HepG2 (cell line): Measurements from ENCODE around the gene LASP1. TPM values are rescaled to one million over a fixed set of nuclear protein-coding genes. Genes with fewer than 3 reads are reported as not detected.
A peak's percentile ranks its signal among the peaks of the same experiment; 100 is the strongest.

Source experiments
- CREB1 ChIP-seq, 2 experiments: fragments of 450-650 bp in 1 of 2; IDR thresholded peaks; 2 replicates each; pipeline ENCODE4 v1.6.1; 2016 to 2017; ENCODE audit warnings: control low read depth in 1 of 2, mild to moderate bottlenecking in 1 of 2, missing compliant biosample characterization in 1 of 2, missing genetic modification characterization in 1 of 2
- FOSL2 ChIP-seq: sonication (generic); formaldehyde crosslinking; IDR thresholded peaks from 2 replicates; pipeline ENCODE4 v1.4.0; 2020; ENCODE audit warnings: missing genetic modification reagents
- GZF1 ChIP-seq: sonication (generic); formaldehyde crosslinking; IDR thresholded peaks from 2 replicates; pipeline ENCODE4 v1.5.1; 2020; ENCODE audit warnings: mild to moderate bottlenecking, missing genetic modification reagents
- HDAC2 ChIP-seq: sonication (generic); formaldehyde crosslinking; IDR thresholded peaks from 2 replicates; pipeline ENCODE4 v1.4.0; 2020; ENCODE audit warnings: missing genetic modification reagents
- MAFF ChIP-seq: IDR thresholded peaks from 2 replicates; pipeline ENCODE4 v1.6.1; 2011; ENCODE audit warnings: low read depth, low read length, improper control_type of control experiment
- NCOR1 ChIP-seq: fragments of 200-600 bp; sonication (generic); IDR thresholded peaks from 2 replicates; pipeline ENCODE4 v1.7.0; 2017; ENCODE audit warnings: antibody characterized with exemption, low read length, borderline replicate concordance
- PHF20 ChIP-seq: sonication (generic); formaldehyde crosslinking; IDR thresholded peaks from 2 replicates; pipeline ENCODE4 v1.5.0; 2020; ENCODE audit warnings: mild to moderate bottlenecking, missing genetic modification reagents
- POLR2AphosphoS2 ChIP-seq: IDR thresholded peaks from 2 replicates; pipeline ENCODE4 v1.6.1; 2011; ENCODE audit warnings: low read depth, low read length, improper control_type of control experiment
- PRPF4 ChIP-seq: fragments of 200-400 bp; formaldehyde crosslinking; IDR thresholded peaks from 2 replicates; pipeline ENCODE4 v1.6.1; 2016; ENCODE audit warnings: low read length, low read depth; ENCODE audit not compliant: poor library complexity, severe bottlenecking
- SIN3A ChIP-seq: IDR thresholded peaks from 2 replicates; pipeline ENCODE4 v1.6.1; 2011; ENCODE audit warnings: low read depth, mild to moderate bottlenecking, control low read depth, low read length, borderline replicate concordance
- SIX1 ChIP-seq: sonication (generic); formaldehyde crosslinking; IDR thresholded peaks from 2 replicates; pipeline ENCODE4 v1.4.0; 2020; ENCODE audit warnings: missing genetic modification reagents, borderline replicate concordance
- SOX5 ChIP-seq: IDR thresholded peaks from 2 replicates; pipeline ENCODE4 v1.6.1; 2016; ENCODE audit warnings: borderline replicate concordance
- TCF7L2 ChIP-seq: IDR thresholded peaks from 2 replicates; pipeline ENCODE4 v1.6.1; 2011; ENCODE audit warnings: mild to moderate bottlenecking, low read depth, low read length, moderate library complexity
- U2AF1 ChIP-seq: fragments of 200-400 bp; formaldehyde crosslinking; optimal IDR thresholded peaks from 2 replicates; pipeline ENCODE3; 2017; ENCODE audit warnings: mild to moderate bottlenecking, low read depth, low read length
- XRCC5 ChIP-seq: fragments of 200-400 bp; formaldehyde crosslinking; optimal IDR thresholded peaks from 2 replicates; pipeline ENCODE3; 2017; ENCODE audit warnings: mild to moderate bottlenecking, low read length
- ZFP90 ChIP-seq: sonication (generic); formaldehyde crosslinking; IDR thresholded peaks from 2 replicates; pipeline ENCODE4 v1.8.0; 2022; ENCODE audit warnings: missing genetic modification reagents, mild to moderate bottlenecking, inconsistent platforms, borderline replicate concordance
- ZNF543 ChIP-seq: sonication (generic); formaldehyde crosslinking; IDR thresholded peaks from 2 replicates; pipeline ENCODE4 v1.4.0; 2020; ENCODE audit warnings: mild to moderate bottlenecking, missing genetic modification reagents
- ZNF766 ChIP-seq: sonication (generic); formaldehyde crosslinking; IDR thresholded peaks from 2 replicates; pipeline ENCODE4 v1.5.0; 2020; ENCODE audit warnings: missing genetic modification reagents, borderline replicate concordance
- ZNF850 ChIP-seq: sonication (generic); formaldehyde crosslinking; conservative IDR thresholded peaks from 2 replicates; pipeline ENCODE4 v1.9.0; 2021; ENCODE audit warnings: mild to moderate bottlenecking, missing genetic modification reagents
- polyA plus RNA-seq, 8 experiments: library from polyadenylated mRNA; depleted of rRNA in 3 of 8; stranded (reverse) in 7 of 8; unstranded in 1 of 8; fragments of >200 nt; fragmentation: Illumina TruSeq in 4 of 8; extraction: Trizol in 4 of 8; gene quantifications; 2 replicates each; pipeline versions ENCODE4 v1.2.1 to v1.2.3, GENCODE V29; 2011 to 2016; ENCODE audit warnings: low read depth in 4 of 8, missing spikeins in 1 of 8, mixed read lengths in 1 of 8; ENCODE audit not compliant: insufficient read depth in 1 of 8
- total RNA-seq, 5 experiments: library from RNA; depleted of rRNA; stranded (reverse); fragments of >200 nt; fragmentation: Illumina TruSeq; extraction: Trizol; gene quantifications; 2 replicates each; pipeline ENCODE4 v1.2.3, GENCODE V29; 2016; ENCODE audit warnings: low read depth in 1 of 5
- TF ChIP-seq, protein P1 (sequence below): sonication (generic); formaldehyde crosslinking; IDR thresholded peaks from 2 replicates; pipeline ENCODE4 v1.4.0; 2020; ENCODE audit warnings: low read depth, missing genetic modification reagents
- TF ChIP-seq, protein P2 (sequence below): sonication (generic); formaldehyde crosslinking; IDR thresholded peaks from 2 replicates; pipeline ENCODE4 v1.4.0; 2020; ENCODE audit warnings: mild to moderate bottlenecking, missing genetic modification reagents
- TF ChIP-seq, protein P3 (sequence below): sonication (generic); formaldehyde crosslinking; IDR thresholded peaks from 2 replicates; pipeline ENCODE4 v1.4.0; 2020; ENCODE audit warnings: missing genetic modification reagents
- TF ChIP-seq, protein P4 (sequence below): sonication (generic); formaldehyde crosslinking; IDR thresholded peaks from 2 replicates; pipeline ENCODE4 v1.5.0; 2020; ENCODE audit warnings: missing genetic modification reagents

LASP1 gene
- total and polyA plus RNA-seq, 2 of the 13 experiments (the other 11 are each of a cell fraction or from before 2014, with no cell fraction given) = 70.1 to 97.0 TPM

DNA sequence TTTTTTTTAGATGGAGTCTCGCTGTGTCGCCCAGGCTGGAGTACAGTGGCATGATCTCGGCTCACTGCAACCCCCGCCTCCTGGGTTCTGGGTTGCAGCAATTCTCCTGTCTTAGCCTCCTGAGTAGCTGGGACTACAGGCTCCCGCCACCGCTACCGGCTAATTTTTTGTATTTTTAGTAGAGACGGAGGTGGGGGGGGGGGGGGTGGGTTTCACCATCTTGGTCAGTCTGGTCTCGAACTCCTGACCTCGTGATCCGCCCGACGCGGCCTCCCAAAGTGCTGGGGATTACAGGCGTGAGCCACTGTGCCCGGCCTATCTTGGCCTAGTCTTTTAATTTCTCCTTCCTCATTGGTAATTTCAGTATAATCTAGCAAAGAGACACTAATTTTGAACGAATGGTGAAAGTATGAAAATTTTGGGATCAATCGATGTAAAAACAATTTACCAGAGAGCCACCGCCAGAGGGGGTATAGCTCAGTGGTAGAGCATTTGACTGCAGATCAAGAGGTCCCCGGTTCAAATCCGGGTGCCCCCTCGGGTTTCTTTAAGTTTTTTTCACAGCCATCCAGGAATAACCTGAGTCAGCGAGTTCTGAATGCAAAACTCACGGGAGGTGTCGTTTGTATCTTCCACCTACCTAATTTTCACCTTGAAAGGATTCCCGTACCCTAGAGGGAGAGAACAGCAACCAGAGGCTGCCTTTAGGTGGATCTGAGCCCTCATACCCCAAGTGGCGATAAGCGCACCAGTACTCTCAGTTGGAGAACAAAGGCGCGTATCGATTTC, 2.5 kb upstream of the LASP1 start (continued):
- TF ChIP-seq, protein P1, sequence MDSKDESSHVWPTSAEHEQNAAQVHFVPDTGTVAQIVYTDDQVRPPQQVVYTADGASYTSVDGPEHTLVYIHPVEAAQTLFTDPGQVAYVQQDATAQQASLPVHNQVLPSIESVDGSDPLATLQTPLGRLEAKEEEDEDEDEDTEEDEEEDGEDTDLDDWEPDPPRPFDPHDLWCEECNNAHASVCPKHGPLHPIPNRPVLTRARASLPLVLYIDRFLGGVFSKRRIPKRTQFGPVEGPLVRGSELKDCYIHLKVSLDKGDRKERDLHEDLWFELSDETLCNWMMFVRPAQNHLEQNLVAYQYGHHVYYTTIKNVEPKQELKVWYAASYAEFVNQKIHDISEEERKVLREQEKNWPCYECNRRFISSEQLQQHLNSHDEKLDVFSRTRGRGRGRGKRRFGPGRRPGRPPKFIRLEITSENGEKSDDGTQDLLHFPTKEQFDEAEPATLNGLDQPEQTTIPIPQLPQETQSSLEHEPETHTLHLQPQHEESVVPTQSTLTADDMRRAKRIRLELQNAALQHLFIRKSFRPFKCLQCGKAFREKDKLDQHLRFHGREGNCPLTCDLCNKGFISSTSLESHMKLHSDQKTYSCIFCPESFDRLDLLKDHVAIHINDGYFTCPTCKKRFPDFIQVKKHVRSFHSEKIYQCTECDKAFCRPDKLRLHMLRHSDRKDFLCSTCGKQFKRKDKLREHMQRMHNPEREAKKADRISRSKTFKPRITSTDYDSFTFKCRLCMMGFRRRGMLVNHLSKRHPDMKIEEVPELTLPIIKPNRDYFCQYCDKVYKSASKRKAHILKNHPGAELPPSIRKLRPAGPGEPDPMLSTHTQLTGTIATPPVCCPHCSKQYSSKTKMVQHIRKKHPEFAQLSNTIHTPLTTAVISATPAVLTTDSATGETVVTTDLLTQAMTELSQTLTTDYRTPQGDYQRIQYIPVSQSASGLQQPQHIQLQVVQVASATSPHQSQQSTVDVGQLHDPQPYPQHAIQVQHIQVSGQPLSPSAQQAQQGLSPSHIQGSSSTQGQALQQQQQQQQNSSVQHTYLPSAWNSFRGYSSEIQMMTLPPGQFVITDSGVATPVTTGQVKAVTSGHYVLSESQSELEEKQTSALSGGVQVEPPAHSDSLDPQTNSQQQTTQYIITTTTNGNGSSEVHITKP = peak; percentile 63; the same call in 1 of the 2 replicates
- TF ChIP-seq HDAC2 = peak; percentile 49; the same call in 1 of the 2 replicates
- TF ChIP-seq U2AF1 = peak; percentile 21
- peak; percentile 61; the same call in 1 of the 2 replicates for TF ChIP-seq SOX5 (CRISPR knock-in tag)
- TF ChIP-seq MAFF = peak; percentile 99
- TF ChIP-seq PRPF4 = peak; percentile 89
- 0 out of 2 replicates have a peak, but pooled peaks have one; percentile 6 for TF ChIP-seq CREB1 (IDR thresholded peaks at IDR 0.05)
- peak; percentile 69 for TF ChIP-seq CREB1 (CRISPR knock-in tag; IDR thresholded peaks at IDR 0.05)
- no peak for TF ChIP-seq TCF7L2
- peak; percentile 40 for TF ChIP-seq XRCC5
- TF ChIP-seq, protein P2, sequence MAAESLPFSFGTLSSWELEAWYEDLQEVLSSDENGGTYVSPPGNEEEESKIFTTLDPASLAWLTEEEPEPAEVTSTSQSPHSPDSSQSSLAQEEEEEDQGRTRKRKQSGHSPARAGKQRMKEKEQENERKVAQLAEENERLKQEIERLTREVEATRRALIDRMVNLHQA (CRISPR knock-in tag) = peak; percentile 85; the same call in 1 of the 2 replicates
- no peak for TF ChIP-seq GZF1 (CRISPR knock-in tag)
- TF ChIP-seq, protein P3, sequence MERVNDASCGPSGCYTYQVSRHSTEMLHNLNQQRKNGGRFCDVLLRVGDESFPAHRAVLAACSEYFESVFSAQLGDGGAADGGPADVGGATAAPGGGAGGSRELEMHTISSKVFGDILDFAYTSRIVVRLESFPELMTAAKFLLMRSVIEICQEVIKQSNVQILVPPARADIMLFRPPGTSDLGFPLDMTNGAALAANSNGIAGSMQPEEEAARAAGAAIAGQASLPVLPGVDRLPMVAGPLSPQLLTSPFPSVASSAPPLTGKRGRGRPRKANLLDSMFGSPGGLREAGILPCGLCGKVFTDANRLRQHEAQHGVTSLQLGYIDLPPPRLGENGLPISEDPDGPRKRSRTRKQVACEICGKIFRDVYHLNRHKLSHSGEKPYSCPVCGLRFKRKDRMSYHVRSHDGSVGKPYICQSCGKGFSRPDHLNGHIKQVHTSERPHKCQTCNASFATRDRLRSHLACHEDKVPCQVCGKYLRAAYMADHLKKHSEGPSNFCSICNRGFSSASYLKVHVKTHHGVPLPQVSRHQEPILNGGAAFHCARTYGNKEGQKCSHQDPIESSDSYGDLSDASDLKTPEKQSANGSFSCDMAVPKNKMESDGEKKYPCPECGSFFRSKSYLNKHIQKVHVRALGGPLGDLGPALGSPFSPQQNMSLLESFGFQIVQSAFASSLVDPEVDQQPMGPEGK (CRISPR knock-in tag) = peak; percentile 32; the same call in 1 of the 2 replicates
- no peak for TF ChIP-seq ZNF766 (CRISPR knock-in tag)
- 0 out of 2 replicates have a peak, but pooled peaks have one; percentile 8 for TF ChIP-seq FOSL2 (CRISPR knock-in tag)
- 0 out of 2 replicates have a peak, but pooled peaks have one; percentile 17 for TF ChIP-seq PHF20 (CRISPR knock-in tag)
- TF ChIP-seq, protein P4, sequence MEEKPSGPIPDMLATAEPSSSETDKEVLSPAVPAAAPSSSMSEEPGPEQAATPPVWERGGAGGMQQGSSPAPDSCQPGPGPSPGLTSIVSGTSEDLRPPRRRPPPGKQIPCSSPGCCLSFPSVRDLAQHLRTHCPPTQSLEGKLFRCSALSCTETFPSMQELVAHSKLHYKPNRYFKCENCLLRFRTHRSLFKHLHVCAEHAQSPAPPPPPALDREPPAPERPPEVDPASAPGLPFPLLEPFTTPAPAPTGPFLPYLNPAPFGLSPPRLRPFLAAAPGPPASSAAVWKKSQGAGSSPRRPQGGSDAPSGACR (CRISPR knock-in tag) = peak; percentile 77; the same call in 1 of the 2 replicates
- peak; percentile 80; the same call in 1 of the 2 replicates for TF ChIP-seq NCOR1
- TF ChIP-seq POLR2AphosphoS2 = no peak
- no peak for TF ChIP-seq ZNF543
- TF ChIP-seq SIX1 (CRISPR knock-in tag) = peak; percentile 40; the same call in 1 of the 2 replicates
- TF ChIP-seq ZNF850 (CRISPR knock-in tag) = no peak
- TF ChIP-seq SIN3A = peak; percentile 53; the same call in 1 of the 2 replicates
- 0 out of 2 replicates have a peak, but pooled peaks have one; percentile 37 for TF ChIP-seq ZFP90 (CRISPR knock-in tag)
